Stimulated activated CD4-positive, alpha-beta T cell treated with anti-CD3 and anti-CD28 coated beads, TNF-alpha, amount 100 ng/mL, for 24 hours (primary cell): Measurements from ENCODE around the gene CTCFL.

Source experiments
- DNase-seq, 3 experiments: peaks; one replicate each; pipeline ENCODE4 v3.0.0-alpha.2; 2020; ENCODE audit warnings: low read depth in 3 of 3

Gene CTCFL

GRCh38 chr20:57524511-57525176, at the start of gene CTCFL:
CTCFL (minus strand) TSS chr20:57525140; CDS start chr20:57524205, 935 bp downstream.
- no peak for DNase-seq

GRCh38 chr20:57573894-57574293, 49.0 kb upstream of the CTCFL start:
- no peak for DNase-seq

- DNase-seq: no peak
Measured at GRCh38 chr20:57573242-57573641, 48.3 kb upstream of the CTCFL start.

- no peak for DNase-seq
Measured at GRCh38 chr20:57571782-57572416, 47.0 kb upstream of the CTCFL start.

- DNase-seq: no peak
Measured at GRCh38 chr20:57570920-57571319, 46.0 kb upstream of the CTCFL start.

GRCh38 chr20:57570145-57570850, 45.4 kb upstream of the CTCFL start:
- DNase-seq: no peak

GRCh38 chr20:57568960-57569359, 44.0 kb upstream of the CTCFL start:
- DNase-seq: no peak

GRCh38 chr20:57568088-57568896, 43.4 kb upstream of the CTCFL start:
- DNase-seq: no peak

- no peak for DNase-seq
Measured at GRCh38 chr20:57567471-57568079, 42.6 kb upstream of the CTCFL start.

GRCh38 chr20:57566803-57567459, 42.0 kb upstream of the CTCFL start:
- no peak for DNase-seq

GRCh38 chr20:57566399-57566798, 41.5 kb upstream of the CTCFL start:
- DNase-seq: no peak

GRCh38 chr20:57564951-57565642, 40.2 kb upstream of the CTCFL start:
- DNase-seq: no peak

- no peak for DNase-seq
Measured at GRCh38 chr20:57564180-57564802, 39.4 kb upstream of the CTCFL start.

GRCh38 chr20:57563522-57563921, 38.6 kb upstream of the CTCFL start:
- no peak for DNase-seq

GRCh38 chr20:57562541-57563465, 37.9 kb upstream of the CTCFL start:
- no peak for DNase-seq

- no peak for DNase-seq
Measured at GRCh38 chr20:57561356-57562279, 36.7 kb upstream of the CTCFL start.

- no peak for DNase-seq
Measured at GRCh38 chr20:57560554-57561355, 35.8 kb upstream of the CTCFL start, which contains the start of gene PCK1. PCK1 (plus strand) TSS chr20:57561110; CDS start chr20:57561412, 302 bp downstream.
